ENCODE data around the gene GNL1. TPM values are rescaled to one million over a fixed set of nuclear protein-coding genes. Genes with fewer than 3 reads are reported as not detected.

Gene GNL1
- total RNA-seq, 1 experiment from 2014 or later, result 34.7 TPM

GRCh38 chr6:30573113-30573512 lies 16.8 kb upstream of the GNL1 start:
- peaks cover 32% of the 10 kb centered on the region for H3K4me1 ChIP-seq (ENCODE audit: insufficient read depth, low read length)
- no peak for ATAC-seq
- ChIA-PET POLR2A (ENCODE audit: unreplicated experiment) (no interaction called here), CTCF (interaction anchor here (0.5 kb wide), 1 partner anchor 8 kb away, joined by 6 read pairs; no protein-coding TSS in a partner anchor)
- H3K9ac ChIP-seq (ENCODE audit: low read length), result no peak overlapping the region
- H3K9me3 ChIP-seq (ENCODE audit: low read length), result no peaks in the 10 kb centered on the region
- no peak overlapping the region for H3K27ac ChIP-seq (ENCODE audit: low read length)
- peak overlapping the region; percentile 95 for H3K4me2 ChIP-seq (ENCODE audit: low read length)
- H3K27me3 ChIP-seq (ENCODE audit: low read length), result no peaks in the 10 kb centered on the region
- TF ChIP-seq EZH2phosphoT487 (IDR thresholded peaks at IDR 0.05; ENCODE audit: borderline replicate concordance, low read length) (no peak), CTCF (conservative IDR thresholded peaks at IDR 0.05; ENCODE audit: low read depth, low read length) (no peak), EZH2 (IDR thresholded peaks at IDR 0.05; ENCODE audit: low read length, unreplicated experiment) (no peak)
- no TSS peak for BruUV-seq (replicated peaks)
- peaks cover 18% of the 10 kb centered on the region for H3K36me3 ChIP-seq (ENCODE audit: low read depth, low read length)
- H2AFZ ChIP-seq (ENCODE audit: low read length), result no peak overlapping the region
- peaks cover 64% of the 10 kb centered on the region for H3K79me2 ChIP-seq (ENCODE audit: low read length)
- no peaks in the 10 kb centered on the region for H3F3A ChIP-seq (ENCODE audit: low read length, unreplicated experiment)
- intact Hi-C loops (cut with micrococcal nuclease), result no loop called here
- no peak for DNase-seq
- H4K20me1 ChIP-seq (ENCODE audit: low read length), result peaks cover 44% of the 10 kb centered on the region
- no peaks in the 10 kb centered on the region for H3K9me2 ChIP-seq (replicated peaks; ENCODE audit: low read length)
- peak overlapping the region; percentile 82; the same call in 1 of the 2 replicates for H3K4me3 ChIP-seq (ENCODE audit: low read length)

- H3K36me3 ChIP-seq (ENCODE audit: low read depth, low read length), result peaks cover 8% of the 10 kb centered on the region; the same call in 1 of the 2 replicates
- no peaks in the 10 kb centered on the region for H3K9me2 ChIP-seq (replicated peaks; ENCODE audit: low read length)
- no peaks in the 10 kb centered on the region for H3K9me3 ChIP-seq (ENCODE audit: low read length)
- peaks cover 43% of the 10 kb centered on the region for H4K20me1 ChIP-seq (ENCODE audit: low read length)
- ChIA-PET POLR2A (ENCODE audit: unreplicated experiment) (interaction anchor here (0.6 kb wide), 1 partner anchor 11 kb away, joined by 5 read pairs; no protein-coding TSS in a partner anchor), CTCF (no interaction called here)
- no peaks in the 10 kb centered on the region for H3K27me3 ChIP-seq (ENCODE audit: low read length)
- no TSS peak for BruUV-seq (replicated peaks)
- DNase-seq (peak; percentile 41), ATAC-seq (no peak)
- H3K4me3 ChIP-seq (ENCODE audit: low read length), result peak overlapping the region; percentile 82
- TF ChIP-seq EZH2 (IDR thresholded peaks at IDR 0.05; ENCODE audit: low read length, unreplicated experiment), result no peak
- no peak for TF ChIP-seq CTCF (conservative IDR thresholded peaks at IDR 0.05; ENCODE audit: low read depth, low read length)
- TF ChIP-seq EZH2phosphoT487 (IDR thresholded peaks at IDR 0.05; ENCODE audit: borderline replicate concordance, low read length), result no peak
- no peak overlapping the region for H2AFZ ChIP-seq (ENCODE audit: low read length)
- peaks cover 63% of the 10 kb centered on the region for H3K79me2 ChIP-seq (ENCODE audit: low read length)
- intact Hi-C loops (cut with micrococcal nuclease), result no loop called here
- peaks cover 32% of the 10 kb centered on the region for H3K4me1 ChIP-seq (ENCODE audit: insufficient read depth, low read length)
- H3K27ac ChIP-seq (ENCODE audit: low read length), result peak overlapping the region; percentile 75; the same call in 1 of the 2 replicates
- H3K4me2 ChIP-seq (ENCODE audit: low read length), result peak overlapping the region; percentile 95
- no peaks in the 10 kb centered on the region for H3F3A ChIP-seq (ENCODE audit: low read length, unreplicated experiment)
- peak overlapping the region; percentile 91 for H3K9ac ChIP-seq (ENCODE audit: low read length)
Measured at GRCh38 chr6:30572148-30572547, 15.9 kb upstream of the GNL1 start.

GRCh38 chr6:30571762-30572082 lies 15.4 kb upstream of the GNL1 start:
- Histone ChIP-seq H3K27me3 (ENCODE audit: low read length) (no peaks in the 10 kb centered on the region), H3K4me3 (ENCODE audit: low read length) (peak overlapping the region; percentile 82), H3K27ac (ENCODE audit: low read length) (peak overlapping the region; percentile 75), H3K9me3 (ENCODE audit: low read length) (no peaks in the 10 kb centered on the region), H3K79me2 (ENCODE audit: low read length) (peaks cover 59% of the 10 kb centered on the region), H2AFZ (ENCODE audit: low read length) (peak overlapping the region; percentile 86), H3K4me1 (ENCODE audit: insufficient read depth, low read length) (peaks cover 32% of the 10 kb centered on the region), H3K9ac (ENCODE audit: low read length) (peak overlapping the region; percentile 91), H3K9me2 (replicated peaks; ENCODE audit: low read length) (no peaks in the 10 kb centered on the region), H4K20me1 (ENCODE audit: low read length) (peaks cover 38% of the 10 kb centered on the region), H3K4me2 (ENCODE audit: low read length) (peak overlapping the region; percentile 95), H3F3A (ENCODE audit: low read length, unreplicated experiment) (no peaks in the 10 kb centered on the region), H3K36me3 (ENCODE audit: low read depth, low read length) (peaks cover 4% of the 10 kb centered on the region; the same call in 1 of the 2 replicates)
- CTCF ChIA-PET, result interaction anchor here (0.7 to 1.0 kb wide), 2 partner anchors 27 to 75 kb away, joined by 3 to 9 read pairs; no protein-coding TSS in a partner anchor
- intact Hi-C loops (cut with micrococcal nuclease), result no loop called here
- DNase-seq, result no peak
- POLR2A ChIA-PET (ENCODE audit: unreplicated experiment), result interaction anchor here (0.6 to 1.1 kb wide), 3 partner anchors 12 to 241 kb away, joined by 3 to 5 read pairs (median 4); no protein-coding TSS in a partner anchor
- TF ChIP-seq EZH2phosphoT487 (IDR thresholded peaks at IDR 0.05; ENCODE audit: borderline replicate concordance, low read length) (no peak), CTCF (conservative IDR thresholded peaks at IDR 0.05; ENCODE audit: low read depth, low read length) (no peak), EZH2 (IDR thresholded peaks at IDR 0.05; ENCODE audit: low read length, unreplicated experiment) (no peak)
- BruUV-seq (replicated peaks), result TSS peak; percentile 82
- ATAC-seq, result peak; percentile 4; the same call in 1 of the 2 replicates
